ENCODE measurements around the gene YY1. TPM values are rescaled to one million over a fixed set of nuclear protein-coding genes. Genes with fewer than 3 reads are reported as not detected.

Gene YY1
- polyA plus RNA-seq, 1 experiment = 45.6 TPM

- Histone ChIP-seq H3K4me3 (ENCODE audit: low read depth, low read length) (no peak overlapping the region), H3K27me3 (ENCODE audit: control insufficient read depth, insufficient read depth, low read length) (no peaks in the 10 kb centered on the region), H3K9me3 (ENCODE audit: control insufficient read depth, insufficient read depth, low read length) (no peaks in the 10 kb centered on the region; the same call in 1 of the 2 replicates), H3K27ac (ENCODE audit: low read depth, low read length) (no peak overlapping the region)
- no peak for DNase-seq (ENCODE audit: low read depth, low spot score)
- CTCF ChIA-PET = no interaction called here
- POLR2A ChIA-PET = no interaction called here
- no peak for TF ChIP-seq CTCF (IDR thresholded peaks at IDR 0.05; ENCODE audit: low read depth, low read length)
Measured at GRCh38 chr14:100292776-100293461, 54.0 kb downstream of the YY1 start.

- no peak for TF ChIP-seq CTCF (IDR thresholded peaks at IDR 0.05; ENCODE audit: low read depth, low read length)
- Histone ChIP-seq H3K27ac (ENCODE audit: low read depth, low read length) (no peak overlapping the region), H3K9me3 (ENCODE audit: control insufficient read depth, insufficient read depth, low read length) (no peaks in the 10 kb centered on the region; the same call in 1 of the 2 replicates), H3K4me3 (ENCODE audit: low read depth, low read length) (no peak overlapping the region), H3K27me3 (ENCODE audit: control insufficient read depth, insufficient read depth, low read length) (no peaks in the 10 kb centered on the region)
- DNase-seq (ENCODE audit: low read depth, low spot score) = no peak
- POLR2A ChIA-PET = interaction anchor here (0.5 kb wide), 1 partner anchor 68 kb away, joined by 3 read pairs; no protein-coding TSS in a partner anchor
- CTCF ChIA-PET = interaction anchor here (1.4 to 5.0 kb wide), 2 partner anchors 8 to 9 kb away, joined by 3 to 40 read pairs; no protein-coding TSS in a partner anchor
Measured at GRCh38 chr14:100293497-100294212, 54.7 kb downstream of the YY1 start.

GRCh38 chr14:100294213-100294962 is 55.4 kb downstream of the YY1 start:
- DNase-seq (ENCODE audit: low read depth, low spot score) = no peak
- TF ChIP-seq CTCF (IDR thresholded peaks at IDR 0.05; ENCODE audit: low read depth, low read length) = no peak
- no peaks in the 10 kb centered on the region; the same call in 1 of the 2 replicates for H3K9me3 ChIP-seq (ENCODE audit: control insufficient read depth, insufficient read depth, low read length)

DNA sequence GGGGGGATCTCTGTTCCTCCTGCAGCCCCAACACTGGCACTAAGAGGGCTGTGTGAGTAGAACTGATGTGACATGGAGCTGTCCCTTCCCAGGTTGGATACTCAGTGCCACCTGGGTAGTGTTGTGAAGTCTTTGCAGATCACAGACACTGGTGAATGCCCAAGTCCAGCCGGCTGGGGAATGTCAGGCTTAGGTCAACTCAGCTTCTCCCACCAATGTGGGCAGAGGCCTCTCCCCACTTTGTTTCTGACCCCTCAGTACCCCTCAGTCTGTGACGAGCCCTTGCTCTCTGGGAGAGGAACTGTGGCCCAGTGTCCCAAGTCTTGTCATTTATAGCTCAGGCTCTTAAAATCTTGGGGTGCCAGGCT is 56.0 kb downstream of the YY1 start:
- Histone ChIP-seq H3K9me3 (ENCODE audit: control insufficient read depth, insufficient read depth, low read length) (no peaks in the 10 kb centered on the region; the same call in 1 of the 2 replicates), H3K4me3 (ENCODE audit: low read depth, low read length) (no peak overlapping the region), H3K27ac (ENCODE audit: low read depth, low read length) (peak overlapping the region; percentile 31), H3K27me3 (ENCODE audit: control insufficient read depth, insufficient read depth, low read length) (no peaks in the 10 kb centered on the region)
- ChIA-PET POLR2A (no interaction called here), CTCF (interaction anchor here (1.4 to 5.0 kb wide), 2 partner anchors 8 to 9 kb away, joined by 3 to 40 read pairs; no protein-coding TSS in a partner anchor)
- no peak for DNase-seq (ENCODE audit: low read depth, low spot score)
- no peak for TF ChIP-seq CTCF (IDR thresholded peaks at IDR 0.05; ENCODE audit: low read depth, low read length)

More at GRCh38 chr14:100294213-100294962, 55.4 kb downstream of the YY1 start:
- Histone ChIP-seq H3K27me3 (ENCODE audit: control insufficient read depth, insufficient read depth, low read length) (no peaks in the 10 kb centered on the region), H3K4me3 (ENCODE audit: low read depth, low read length) (no peak overlapping the region), H3K27ac (ENCODE audit: low read depth, low read length) (no peak overlapping the region)
- ChIA-PET POLR2A (interaction anchor here (0.5 kb wide), 1 partner anchor 68 kb away, joined by 3 read pairs; no protein-coding TSS in a partner anchor), CTCF (interaction anchor here (1.4 to 5.0 kb wide), 2 partner anchors 8 to 9 kb away, joined by 3 to 40 read pairs; no protein-coding TSS in a partner anchor)

All from AG04450 (cell line).